Liver (tissue), 9 donors: ENCODE results near the gene POPDC2. TPM values are rescaled to one million over a fixed set of nuclear protein-coding genes. Genes with fewer than 3 reads are reported as not detected.

Source experiments
- DNase-seq: peaks from one replicate; pipeline ENCODE4 v3.0.0-alpha.2; 2017; ENCODE audit warnings: low spot score
- H3K27ac ChIP-seq, 2 donors: one replicate each; pipeline ENCODE4 v1.7.0; 2013; ENCODE audit warnings: inconsistent platforms in 2 of 2, low read length in 2 of 2, control low read depth in 1 of 2, low read depth in 1 of 2, mild to moderate bottlenecking in 1 of 2
- H3K27me3 ChIP-seq, 4 donors: one replicate each; pipeline versions ENCODE4 v1.6.1 to v1.7.0; 2013; ENCODE audit warnings: low read length in 3 of 4, inconsistent platforms in 1 of 4, mild to moderate bottlenecking in 1 of 4, moderate library complexity in 1 of 4; ENCODE audit not compliant: control insufficient read depth in 4 of 4, insufficient read depth in 4 of 4
- H3K36me3 ChIP-seq, 4 donors: one replicate each; pipeline versions ENCODE4 v1.6.1 to v1.7.0; 2013; ENCODE audit warnings: low read length in 3 of 4, mild to moderate bottlenecking in 3 of 4, low read depth in 1 of 4, moderate library complexity in 1 of 4; ENCODE audit not compliant: control insufficient read depth in 4 of 4, insufficient read depth in 3 of 4
- H3K4me1 ChIP-seq, 4 donors: one replicate each; pipeline versions ENCODE4 v1.6.1 to v1.7.0; 2013; ENCODE audit warnings: low read length in 3 of 4, mild to moderate bottlenecking in 3 of 4, moderate library complexity in 1 of 4; ENCODE audit not compliant: control insufficient read depth in 4 of 4, insufficient read depth in 4 of 4
- H3K4me3 ChIP-seq, 3 donors: one replicate each; pipeline versions ENCODE4 v1.6.1 to v1.7.0; 2013; ENCODE audit warnings: low read length in 3 of 3, control low read depth in 1 of 3, low read depth in 1 of 3, mild to moderate bottlenecking in 1 of 3
- H3K9ac ChIP-seq, 2 donors: one replicate each; pipeline ENCODE4 v1.7.0; 2013; ENCODE audit warnings: low read length in 2 of 2, mild to moderate bottlenecking in 2 of 2, moderate library complexity in 2 of 2, control low read depth in 1 of 2, low read depth in 1 of 2
- H3K9me3 ChIP-seq, 4 donors: one replicate each; pipeline versions ENCODE4 v1.6.1 to v1.7.0; 2013; ENCODE audit warnings: low read length in 3 of 4; ENCODE audit not compliant: control insufficient read depth in 4 of 4
- EGR1 ChIP-seq, 2 donors: IDR thresholded peaks; 2 replicates each; pipeline ENCODE4 v1.6.1; 2016 to 2018; ENCODE audit warnings: antibody characterized with exemption in 2 of 2, low read depth in 2 of 2
- FOXA1 ChIP-seq: IDR thresholded peaks from 2 replicates; pipeline ENCODE4 v1.6.1; 2016; ENCODE audit warnings: antibody characterized with exemption
- FOXA2 ChIP-seq: IDR thresholded peaks from 2 replicates; pipeline ENCODE4 v1.6.1; 2016; ENCODE audit warnings: antibody characterized with exemption
- GABPA ChIP-seq, 2 donors: IDR thresholded peaks in 1 of 2; conservative IDR thresholded peaks in 1 of 2; 2 replicates each; pipeline ENCODE4 v1.6.1; 2016; ENCODE audit warnings: antibody characterized with exemption in 2 of 2, mild to moderate bottlenecking in 1 of 2, moderate library complexity in 1 of 2
- HNF4A ChIP-seq, 2 donors: conservative IDR thresholded peaks; 2 replicates each; pipeline ENCODE4 v1.6.1; 2016; ENCODE audit warnings: antibody characterized with exemption in 2 of 2, mild to moderate bottlenecking in 2 of 2
- HNF4G ChIP-seq: IDR thresholded peaks from 2 replicates; pipeline ENCODE4 v1.6.1; 2016; ENCODE audit warnings: antibody characterized with exemption
- JUND ChIP-seq, 2 donors: IDR thresholded peaks; 2 replicates each; pipeline ENCODE4 v1.6.1; 2016; ENCODE audit warnings: antibody characterized with exemption in 2 of 2
- NR2F2 ChIP-seq: IDR thresholded peaks from 2 replicates; pipeline ENCODE4 v1.6.1; 2016; ENCODE audit warnings: antibody characterized with exemption
- RAD21 ChIP-seq, 2 donors: IDR thresholded peaks; 2 replicates each; pipeline ENCODE4 v1.6.1; 2016; ENCODE audit warnings: antibody characterized with exemption in 2 of 2, mild to moderate bottlenecking in 2 of 2
- RXRA ChIP-seq, 2 donors: IDR thresholded peaks; 2 replicates each; pipeline ENCODE4 v1.6.1; 2017 to 2018; ENCODE audit warnings: antibody characterized with exemption in 2 of 2, mild to moderate bottlenecking in 1 of 2
- SP1 ChIP-seq: IDR thresholded peaks from 2 replicates; pipeline ENCODE4 v1.6.1; 2018; ENCODE audit warnings: antibody characterized with exemption, mild to moderate bottlenecking
- TAF1 ChIP-seq: conservative IDR thresholded peaks from 2 replicates; pipeline ENCODE4 v1.6.1; 2016; ENCODE audit warnings: antibody characterized with exemption, mild to moderate bottlenecking
- YY1 ChIP-seq: IDR thresholded peaks from 2 replicates; pipeline ENCODE4 v1.6.1; 2016; ENCODE audit warnings: antibody characterized with exemption, mild to moderate bottlenecking
- WGBS: extraction: QIAGEN DNeasy Blood & Tissue Kit; methylation state at CpG from one replicate; pipeline ENCODE4 v1.1.7; 2013; 5-methylcytosine and 5-hydroxymethylcytosine counted together
- polyA plus RNA-seq, 2 donors: library from polyadenylated mRNA; stranded (reverse) in 1 of 2; unstranded in 1 of 2; fragments of 200-250 nt in 1 of 2; fragments of >200 nt in 1 of 2; fragmentation: Nextera tagmentation in 1 of 2; extraction: Ambion mirVana in 1 of 2; gene quantifications; one replicate each; pipeline versions ENCODE4 v1.2.1 to v1.2.3, GENCODE V29; 2013 to 2015
- total RNA-seq, 2 donors: library from RNA; depleted of rRNA; stranded (reverse); fragments of >200 nt; gene quantifications; one replicate each; pipeline ENCODE4 v1.2.3, GENCODE V29; 2014
- TF ChIP-seq, protein P1 (sequence below): IDR thresholded peaks from 2 replicates; pipeline ENCODE4 v1.6.1; 2016; ENCODE audit warnings: antibody characterized with exemption
- TF ChIP-seq, protein P2 (sequence below): IDR thresholded peaks from 2 replicates; pipeline ENCODE4 v1.6.1; 2016; ENCODE audit warnings: antibody characterized with exemption, mild to moderate bottlenecking
- TF ChIP-seq, protein P3 (sequence below): IDR thresholded peaks from 2 replicates; pipeline ENCODE4 v1.6.1; 2016; ENCODE audit warnings: antibody characterized with exemption
- donor health status: healthy.
- donor health status: healthy.
- donor health status: healthy.
- donor health status: healthy.
- donor health status: healthy.

The POPDC2 gene
- total and polyA plus RNA-seq, 4 donors = 0.16 to 1.1 (median 0.46) TPM

DNA sequence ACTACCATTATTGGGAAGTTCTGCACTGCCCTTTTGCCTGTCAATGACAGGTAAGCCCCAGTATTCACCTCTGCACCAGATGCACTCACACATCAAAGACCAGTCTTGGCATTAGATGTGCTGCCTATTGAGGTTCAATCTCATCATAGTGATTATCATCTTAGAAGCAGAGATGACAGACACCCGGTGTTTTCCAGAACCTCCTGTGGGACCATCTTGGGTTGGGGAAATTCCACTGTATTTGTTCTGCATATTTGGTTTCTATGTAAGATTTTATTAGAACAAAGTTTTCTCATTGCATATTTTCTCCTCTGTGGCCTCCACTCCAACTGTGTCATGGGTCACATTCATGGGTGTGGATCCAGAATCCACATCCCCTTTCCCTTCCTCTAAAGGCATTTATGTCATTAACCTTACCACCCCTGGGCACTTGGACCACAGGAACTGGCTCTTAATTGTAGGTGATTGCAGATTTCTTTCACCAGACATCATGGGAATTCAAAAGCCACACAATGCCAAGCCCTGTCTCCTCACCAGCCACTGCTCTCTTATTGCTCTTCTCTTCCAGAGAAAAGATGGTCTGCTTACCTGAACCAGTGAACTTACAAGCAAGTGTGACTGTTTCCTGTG is 31.5 kb downstream of the POPDC2 start:
- H3K27me3 ChIP-seq = no peaks in the 10 kb centered on the region
- no peaks in the 10 kb centered on the region for H3K9me3 ChIP-seq
- DNase-seq = no peak
- H3K36me3 ChIP-seq = peaks cover 0 to 3% (median 0%) of the 10 kb centered on the region in 4 donors
- no peak for TF ChIP-seq TAF1
- TF ChIP-seq NR2F2 = peak; percentile 54
- no peak for TF ChIP-seq EGR1 (IDR thresholded peaks at IDR 0.05; ENCODE audit: low read depth in 2 of 2)
- no peak for TF ChIP-seq HNF4A (conservative IDR thresholded peaks at IDR 0.05)
- TF ChIP-seq, protein P1, sequence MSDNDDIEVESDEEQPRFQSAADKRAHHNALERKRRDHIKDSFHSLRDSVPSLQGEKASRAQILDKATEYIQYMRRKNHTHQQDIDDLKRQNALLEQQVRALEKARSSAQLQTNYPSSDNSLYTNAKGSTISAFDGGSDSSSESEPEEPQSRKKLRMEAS = no peak
- TF ChIP-seq, protein P2, sequence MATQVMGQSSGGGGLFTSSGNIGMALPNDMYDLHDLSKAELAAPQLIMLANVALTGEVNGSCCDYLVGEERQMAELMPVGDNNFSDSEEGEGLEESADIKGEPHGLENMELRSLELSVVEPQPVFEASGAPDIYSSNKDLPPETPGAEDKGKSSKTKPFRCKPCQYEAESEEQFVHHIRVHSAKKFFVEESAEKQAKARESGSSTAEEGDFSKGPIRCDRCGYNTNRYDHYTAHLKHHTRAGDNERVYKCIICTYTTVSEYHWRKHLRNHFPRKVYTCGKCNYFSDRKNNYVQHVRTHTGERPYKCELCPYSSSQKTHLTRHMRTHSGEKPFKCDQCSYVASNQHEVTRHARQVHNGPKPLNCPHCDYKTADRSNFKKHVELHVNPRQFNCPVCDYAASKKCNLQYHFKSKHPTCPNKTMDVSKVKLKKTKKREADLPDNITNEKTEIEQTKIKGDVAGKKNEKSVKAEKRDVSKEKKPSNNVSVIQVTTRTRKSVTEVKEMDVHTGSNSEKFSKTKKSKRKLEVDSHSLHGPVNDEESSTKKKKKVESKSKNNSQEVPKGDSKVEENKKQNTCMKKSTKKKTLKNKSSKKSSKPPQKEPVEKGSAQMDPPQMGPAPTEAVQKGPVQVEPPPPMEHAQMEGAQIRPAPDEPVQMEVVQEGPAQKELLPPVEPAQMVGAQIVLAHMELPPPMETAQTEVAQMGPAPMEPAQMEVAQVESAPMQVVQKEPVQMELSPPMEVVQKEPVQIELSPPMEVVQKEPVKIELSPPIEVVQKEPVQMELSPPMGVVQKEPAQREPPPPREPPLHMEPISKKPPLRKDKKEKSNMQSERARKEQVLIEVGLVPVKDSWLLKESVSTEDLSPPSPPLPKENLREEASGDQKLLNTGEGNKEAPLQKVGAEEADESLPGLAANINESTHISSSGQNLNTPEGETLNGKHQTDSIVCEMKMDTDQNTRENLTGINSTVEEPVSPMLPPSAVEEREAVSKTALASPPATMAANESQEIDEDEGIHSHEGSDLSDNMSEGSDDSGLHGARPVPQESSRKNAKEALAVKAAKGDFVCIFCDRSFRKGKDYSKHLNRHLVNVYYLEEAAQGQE = no peak
- no peak overlapping the region for H3K9ac ChIP-seq
- no peaks in the 10 kb centered on the region for H3K4me1 ChIP-seq
- H3K27ac ChIP-seq = no peak overlapping the region
- H3K4me3 ChIP-seq = no peak overlapping the region
- 76% methylated on average over 1 of the region's 1 CpG for WGBS

DNA sequence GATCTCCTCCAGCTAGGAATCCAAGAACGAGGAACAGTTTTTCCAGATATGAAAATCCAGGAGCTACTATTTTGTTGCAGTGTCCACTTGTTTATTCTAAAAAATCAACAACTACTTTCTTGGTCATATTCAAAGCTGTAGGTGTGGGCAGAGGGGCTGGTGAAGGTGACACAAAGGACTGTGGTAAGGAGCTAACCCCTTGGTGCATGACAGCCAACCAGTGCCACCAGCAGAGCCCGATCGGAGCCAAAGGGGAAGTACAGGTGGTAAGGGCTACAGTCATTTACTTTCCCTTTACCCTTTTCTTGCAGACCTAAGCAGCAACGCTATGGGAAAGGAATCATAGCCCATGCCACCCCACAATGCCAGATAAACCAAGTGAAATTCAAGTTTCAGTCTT is 32.0 kb downstream of the POPDC2 start:
- no peak for TF ChIP-seq HNF4A (conservative IDR thresholded peaks at IDR 0.05)
- TF ChIP-seq FOXA2 = no peak
- no peak for TF ChIP-seq RXRA (IDR thresholded peaks at IDR 0.05)
- TF ChIP-seq GABPA (IDR thresholded peaks at IDR 0.05 in 1 of 2, conservative IDR thresholded peaks at IDR 0.05 in 1 of 2) = no peak
- TF ChIP-seq TAF1 = no peak
- TF ChIP-seq NR2F2 = no peak
- TF ChIP-seq, protein P1 = no peak
- TF ChIP-seq FOXA1 = no peak
- no peak for TF ChIP-seq HNF4G
- H3K4me1 ChIP-seq = no peaks in the 10 kb centered on the region
- 88% methylated on average over 4 of the region's 4 CpGs for WGBS
- H3K9me3 ChIP-seq = no peaks in the 10 kb centered on the region
- peaks cover 0 to 3% (median 0%) of the 10 kb centered on the region in 4 donors for H3K36me3 ChIP-seq
- H3K27ac ChIP-seq = no peak overlapping the region
- DNase-seq = no peak
- no peak overlapping the region for H3K9ac ChIP-seq
- H3K27me3 ChIP-seq = no peaks in the 10 kb centered on the region
- no peak overlapping the region for H3K4me3 ChIP-seq

DNA sequence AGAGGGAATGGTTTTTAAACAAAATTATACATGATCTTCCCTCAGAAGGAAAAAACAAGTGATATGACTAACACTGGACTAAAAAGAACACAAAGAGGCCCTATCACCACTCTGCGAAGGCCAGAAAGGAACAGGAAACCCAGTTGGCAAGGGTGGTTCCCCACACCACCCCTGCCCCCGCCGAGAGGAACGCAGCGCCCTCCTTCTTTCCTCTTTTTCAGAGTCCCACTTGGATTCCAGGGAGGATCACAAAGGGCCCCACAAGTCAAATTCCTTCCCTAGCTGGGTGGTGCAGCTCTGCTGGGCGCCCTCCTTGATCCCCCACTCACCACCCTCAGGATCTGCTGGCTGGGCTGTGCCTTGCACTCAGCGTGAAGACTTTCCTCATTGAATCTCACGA is 32.9 kb downstream of the POPDC2 start:
- Histone ChIP-seq H3K27ac (no peak overlapping the region), H3K9me3 (no peaks in the 10 kb centered on the region), H3K27me3 (no peaks in the 10 kb centered on the region), H3K36me3 (peaks cover 0 to 3% (median 0%) of the 10 kb centered on the region in 4 donors), H3K4me3 (no peak overlapping the region), H3K9ac (no peak overlapping the region), H3K4me1 (no peaks in the 10 kb centered on the region)
- DNase-seq = no peak
- 79% methylated on average over 8 of the region's 8 CpGs for WGBS
- no peak for TF ChIP-seq RAD21 (IDR thresholded peaks at IDR 0.05)
- TF ChIP-seq, protein P1 = no peak
- TF ChIP-seq RXRA (IDR thresholded peaks at IDR 0.05) = no peak
- TF ChIP-seq NR2F2 = no peak
- no peak for TF ChIP-seq FOXA1
- TF ChIP-seq SP1 = no peak
- TF ChIP-seq YY1 = no peak
- TF ChIP-seq, protein P3, sequence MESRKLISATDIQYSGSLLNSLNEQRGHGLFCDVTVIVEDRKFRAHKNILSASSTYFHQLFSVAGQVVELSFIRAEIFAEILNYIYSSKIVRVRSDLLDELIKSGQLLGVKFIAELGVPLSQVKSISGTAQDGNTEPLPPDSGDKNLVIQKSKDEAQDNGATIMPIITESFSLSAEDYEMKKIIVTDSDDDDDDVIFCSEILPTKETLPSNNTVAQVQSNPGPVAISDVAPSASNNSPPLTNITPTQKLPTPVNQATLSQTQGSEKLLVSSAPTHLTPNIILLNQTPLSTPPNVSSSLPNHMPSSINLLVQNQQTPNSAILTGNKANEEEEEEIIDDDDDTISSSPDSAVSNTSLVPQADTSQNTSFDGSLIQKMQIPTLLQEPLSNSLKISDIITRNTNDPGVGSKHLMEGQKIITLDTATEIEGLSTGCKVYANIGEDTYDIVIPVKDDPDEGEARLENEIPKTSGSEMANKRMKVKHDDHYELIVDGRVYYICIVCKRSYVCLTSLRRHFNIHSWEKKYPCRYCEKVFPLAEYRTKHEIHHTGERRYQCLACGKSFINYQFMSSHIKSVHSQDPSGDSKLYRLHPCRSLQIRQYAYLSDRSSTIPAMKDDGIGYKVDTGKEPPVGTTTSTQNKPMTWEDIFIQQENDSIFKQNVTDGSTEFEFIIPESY = no peak
- TF ChIP-seq JUND (IDR thresholded peaks at IDR 0.05) = no peak
- TF ChIP-seq FOXA2 = no peak
- TF ChIP-seq, protein P2 = no peak
- TF ChIP-seq HNF4G = no peak
